SK-N-SH treated with all-trans-retinoic acid at 6 μM for 48 hours (cell line): ENCODE data around the gene ITIH1.

ENCODE experiments used
- BACH2 ChIP-seq: fragments of 250-450 bp; sonication (Bioruptor Pico); IDR thresholded peaks from 2 replicates; pipeline ENCODE4 v1.9.0; 2021; ENCODE audit warnings: mild to moderate bottlenecking, borderline replicate concordance
- CREB5 ChIP-seq: fragments of 250-450 bp; sonication (Bioruptor Pico); IDR thresholded peaks from 2 replicates; pipeline ENCODE4 v1.5.1; 2020; ENCODE audit warnings: low read depth, mild to moderate bottlenecking, moderate library complexity
- POU6F1 ChIP-seq: fragments of 250-450 bp; sonication (Bioruptor Pico); IDR thresholded peaks from 2 replicates; pipeline ENCODE4 v1.8.0; 2021; ENCODE audit warnings: low read depth, mild to moderate bottlenecking, moderate library complexity, borderline replicate concordance
- SNAI2 ChIP-seq: fragments of 250-450 bp; sonication (Bioruptor Pico); IDR thresholded peaks from 2 replicates; pipeline ENCODE4 v1.5.0; 2020; ENCODE audit warnings: mild to moderate bottlenecking, moderate library complexity
- ZFP3 ChIP-seq: fragments of 250-450 bp; sonication (Bioruptor Pico); IDR thresholded peaks from 2 replicates; pipeline ENCODE4 v1.5.0; 2020; ENCODE audit warnings: mild to moderate bottlenecking, moderate library complexity
- ZNF565 ChIP-seq: fragments of 450-650 bp; formaldehyde crosslinking; conservative IDR thresholded peaks from 2 replicates; pipeline ENCODE4 v1.5.0; 2020; ENCODE audit warnings: low read depth, mild to moderate bottlenecking, moderate library complexity

DNA sequence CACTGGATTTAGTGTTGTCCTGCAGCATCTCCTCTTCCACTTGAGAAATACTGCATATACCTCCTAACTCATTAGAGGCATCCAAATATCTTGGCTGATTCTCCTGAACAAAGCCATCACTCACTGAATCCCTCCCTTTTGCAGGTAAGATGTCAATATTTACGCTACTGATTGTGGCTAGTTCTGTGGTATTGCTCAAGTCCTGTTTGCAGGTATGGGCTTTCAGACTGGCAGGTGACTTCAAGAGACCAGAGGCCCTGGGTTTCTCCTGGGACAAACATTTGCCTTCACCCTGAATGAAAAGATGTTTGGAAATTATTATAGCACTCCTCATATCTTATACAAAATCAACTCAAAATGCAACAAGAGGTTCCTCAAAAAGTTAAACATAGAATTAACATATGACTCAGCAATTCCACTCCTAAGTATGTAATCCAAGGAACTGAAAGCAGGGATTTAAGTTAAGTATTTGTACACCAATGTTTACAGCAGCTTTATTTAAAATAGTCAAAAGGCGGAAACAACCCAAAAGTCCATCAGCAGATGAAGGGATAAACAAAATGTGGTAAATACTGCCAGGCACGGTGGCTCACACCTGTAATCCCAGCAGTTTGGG, 25.2 kb upstream of the ITIH1 start:
- TF ChIP-seq CREB5 (CRISPR knock-in tag) (no peak), ZFP3 (CRISPR knock-in tag) (no peak), BACH2 (CRISPR knock-in tag) (no peak), ZNF565 (CRISPR knock-in tag) (no peak), POU6F1 (no peak), SNAI2 (CRISPR knock-in tag) (no peak)
